GM23338 (cell line): ENCODE data around the gene CACNA2D2.

Experiments
- CREB1 ChIP-seq: fragments of 250-450 bp; sonication (Bioruptor Pico); IDR thresholded peaks from 2 replicates; pipeline ENCODE4 v1.5.0; 2020; ENCODE audit warnings: low read depth, mild to moderate bottlenecking, moderate library complexity
- CTCF ChIP-seq, 2 experiments: fragments of 200-600 bp in 1 of 2; sonication (generic) in 1 of 2; conservative IDR thresholded peaks; 2 replicates each; pipeline versions ENCODE4 v1.5.1 to v1.6.1; 2016 to 2017; ENCODE audit warnings: antibody characterized with exemption in 2 of 2, low read depth in 2 of 2, mild to moderate bottlenecking in 2 of 2, moderate library complexity in 1 of 2
- ETS1 ChIP-seq: IDR thresholded peaks from 2 replicates; pipeline ENCODE4 v1.6.1; 2016; ENCODE audit warnings: antibody characterized with exemption
- EZH2 ChIP-seq: fragments of 200-600 bp; sonication (generic); IDR thresholded peaks from one replicate; pipeline ENCODE4 v1.8.0; 2017; ENCODE audit warnings: antibody characterized with exemption, mild to moderate bottlenecking, low read depth; ENCODE audit not compliant: unreplicated experiment
- EZH2phosphoT487 ChIP-seq: fragments of 200-600 bp; sonication (generic); IDR thresholded peaks from one replicate; pipeline ENCODE4 v1.8.1; 2018; ENCODE audit warnings: antibody characterized with exemption; ENCODE audit not compliant: unreplicated experiment
- JUNB ChIP-seq: IDR thresholded peaks from one replicate; pipeline ENCODE4 v1.6.1; 2016; ENCODE audit warnings: antibody characterized with exemption; ENCODE audit not compliant: unreplicated experiment
- POLR2AphosphoS5 ChIP-seq: IDR thresholded peaks from 2 replicates; pipeline ENCODE4 v1.6.1; 2016; ENCODE audit warnings: antibody characterized with exemption, low read depth
- REST ChIP-seq: IDR thresholded peaks from one replicate; pipeline ENCODE4 v1.6.1; 2018; ENCODE audit warnings: antibody characterized with exemption; ENCODE audit not compliant: unreplicated experiment
- STAT1 ChIP-seq: IDR thresholded peaks from one replicate; pipeline ENCODE4 v1.6.1; 2016; ENCODE audit warnings: antibody characterized with exemption; ENCODE audit not compliant: unreplicated experiment
- ZNF114 ChIP-seq: fragments of 250-450 bp; sonication (Bioruptor Pico); IDR thresholded peaks from 2 replicates; pipeline ENCODE4 v1.5.0; 2020; ENCODE audit warnings: mild to moderate bottlenecking, moderate library complexity
- ZNF331 ChIP-seq: fragments of 250-450 bp; sonication (Bioruptor Pico); IDR thresholded peaks from 2 replicates; pipeline ENCODE4 v1.5.0; 2020; ENCODE audit warnings: low read depth, mild to moderate bottlenecking, moderate library complexity
- ZNF462 ChIP-seq: fragments of 250-450 bp; sonication (Bioruptor Pico); IDR thresholded peaks from 2 replicates; pipeline ENCODE4 v1.5.0; 2020; ENCODE audit warnings: mild to moderate bottlenecking, moderate library complexity

GRCh38 chr3:50380405-50381085, 122.9 kb downstream of the CACNA2D2 start:
- no peak for TF ChIP-seq EZH2phosphoT487
- TF ChIP-seq ETS1, result no peak
- no peak for TF ChIP-seq CTCF (conservative IDR thresholded peaks at IDR 0.05; ENCODE audit: low read depth in 2 of 2)
- TF ChIP-seq EZH2, result no peak
- no peak for TF ChIP-seq CREB1 (CRISPR knock-in tag)
- no peak for TF ChIP-seq POLR2AphosphoS5
- TF ChIP-seq JUNB, result no peak
- no peak for TF ChIP-seq ZNF114
- TF ChIP-seq REST, result no peak
- no peak for TF ChIP-seq STAT1
- no peak for TF ChIP-seq ZNF462 (CRISPR knock-in tag)
- no peak for TF ChIP-seq ZNF331 (CRISPR knock-in tag)
